GM18526 (cell line): ENCODE measurements around the gene CRTC3.

Experiments
- POLR2A ChIP-seq: IDR thresholded peaks from 3 replicates; pipeline ENCODE4 v1.6.1; 2011; ENCODE audit not compliant: insufficient read length; ENCODE audit errors: extremely low read depth

Gene CRTC3

DNA sequence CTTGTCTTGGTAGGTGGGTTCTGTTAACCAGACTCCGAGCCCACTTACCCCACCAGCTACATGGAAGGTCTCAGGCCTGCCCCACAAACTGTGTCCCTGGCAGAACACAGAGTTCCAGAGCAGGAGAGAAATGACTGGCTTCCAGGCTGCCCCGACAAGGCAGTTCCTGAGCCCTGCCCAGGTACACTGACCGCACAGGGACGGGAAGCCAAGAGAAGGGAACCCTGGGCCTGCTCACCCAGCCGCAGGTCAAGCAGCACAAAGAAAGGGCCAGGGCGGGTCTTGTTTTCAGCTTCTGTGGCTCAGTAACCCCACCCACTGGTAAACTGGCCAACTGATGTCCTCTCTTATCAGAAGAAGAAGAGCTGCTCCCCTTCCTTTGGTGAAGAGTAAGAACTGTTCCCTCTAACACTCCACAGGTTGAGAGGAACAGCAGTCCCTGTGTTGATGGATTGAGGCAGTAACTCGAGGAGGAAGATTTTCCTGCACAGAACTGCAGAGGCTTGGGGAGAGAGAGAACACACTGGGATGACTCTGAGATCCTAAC lies 68.4 kb downstream of the CRTC3 start:
- TF ChIP-seq POLR2A, result peak; percentile 41

DNA sequence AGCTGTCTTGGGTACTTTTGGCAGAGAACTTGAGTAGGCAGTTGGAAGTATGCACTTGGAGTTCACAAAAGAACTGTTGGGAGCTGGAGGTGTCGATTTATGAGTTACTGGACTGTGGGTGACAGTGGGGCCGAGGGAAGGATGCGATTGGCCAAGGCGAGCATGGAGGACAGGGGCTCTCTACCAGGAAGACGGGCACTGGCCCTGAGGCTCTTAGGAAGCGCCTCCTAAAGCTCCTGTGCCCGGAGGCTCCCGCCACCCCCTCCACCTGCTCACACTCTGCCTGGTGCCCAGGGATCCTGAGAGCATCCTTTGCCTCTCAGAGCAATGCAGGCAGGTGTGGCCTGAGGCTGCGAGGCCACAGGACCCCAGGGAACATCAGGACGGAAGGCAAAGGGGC lies 69.0 kb downstream of the CRTC3 start:
- TF ChIP-seq POLR2A, result no peak

DNA sequence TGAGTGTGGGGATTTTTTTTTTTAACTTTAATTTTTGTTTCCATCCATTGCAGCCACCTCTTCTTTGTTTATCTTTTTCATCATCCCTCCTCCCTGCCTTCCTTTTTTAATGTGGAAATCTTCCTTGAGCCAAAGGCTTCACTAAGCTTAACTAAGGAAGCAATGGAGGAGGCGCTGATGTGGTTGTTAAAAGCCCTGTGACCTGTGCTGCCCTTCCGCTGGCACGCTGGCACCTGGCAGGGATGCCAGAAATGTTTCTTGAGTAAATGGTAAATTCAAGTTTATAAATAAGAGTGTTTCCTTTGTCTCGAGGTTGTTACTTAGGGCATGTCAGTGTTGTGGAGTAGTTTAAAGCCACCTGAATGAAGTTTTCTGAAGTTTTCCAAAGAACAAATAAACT lies 69.4 kb downstream of the CRTC3 start:
- no peak for TF ChIP-seq POLR2A

DNA sequence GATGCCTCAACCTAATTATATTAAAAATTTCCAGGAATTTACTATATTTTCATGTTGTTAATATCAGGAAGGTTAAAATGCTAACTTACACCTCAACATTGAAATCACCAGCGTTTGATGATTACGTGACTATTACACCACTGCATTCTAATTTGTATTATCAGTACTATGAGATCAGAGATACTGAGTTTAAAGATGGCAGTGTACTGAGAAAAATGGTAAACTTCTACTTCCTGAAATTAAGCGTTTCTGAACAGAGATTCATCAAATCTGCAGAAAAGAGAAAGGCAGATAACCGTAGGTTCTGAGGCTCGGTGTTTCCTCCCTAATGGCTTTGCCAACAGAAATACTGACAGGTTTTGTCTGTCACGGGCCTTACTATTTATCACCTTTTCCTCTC lies 69.9 kb downstream of the CRTC3 start:
- TF ChIP-seq POLR2A, result no peak

DNA sequence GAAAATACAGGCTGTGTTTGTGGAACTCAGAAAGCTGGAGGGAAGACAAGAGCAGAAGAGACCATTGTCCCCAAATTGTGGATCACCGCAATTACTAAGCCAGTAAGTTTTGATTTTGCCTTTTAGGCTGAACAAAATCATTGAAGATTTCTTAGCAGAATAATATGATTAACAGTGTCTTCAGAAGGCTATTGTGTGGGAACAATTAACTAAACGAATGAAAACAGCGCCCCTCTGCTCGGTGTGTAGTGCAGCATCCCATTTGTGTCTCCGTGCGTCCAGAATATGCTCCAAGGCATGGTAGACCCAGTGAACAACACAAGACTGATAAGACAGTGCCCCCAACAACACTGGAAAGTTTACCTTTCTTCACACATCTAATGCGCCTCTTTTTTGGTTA lies 71.2 kb downstream of the CRTC3 start:
- TF ChIP-seq POLR2A, result no peak

DNA sequence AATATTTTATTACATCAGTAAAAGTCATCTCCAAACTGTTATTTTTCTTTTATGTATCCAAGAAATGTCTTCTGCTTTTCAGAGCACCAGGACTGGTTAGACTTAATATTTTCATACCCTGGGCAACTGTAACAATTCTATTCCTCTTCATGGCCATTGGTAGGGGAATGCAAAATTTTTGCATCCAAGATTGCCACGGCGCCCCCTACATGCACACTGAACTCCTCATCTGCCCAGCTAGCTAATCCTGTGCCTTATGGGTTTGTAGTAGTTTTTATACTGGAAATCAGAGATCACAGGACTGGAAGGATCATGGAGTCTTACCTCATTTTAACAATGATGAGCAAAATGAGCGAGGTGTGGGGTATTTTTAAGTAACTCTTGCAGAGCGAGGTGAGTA lies 74.2 kb downstream of the CRTC3 start:
- no peak for TF ChIP-seq POLR2A

DNA sequence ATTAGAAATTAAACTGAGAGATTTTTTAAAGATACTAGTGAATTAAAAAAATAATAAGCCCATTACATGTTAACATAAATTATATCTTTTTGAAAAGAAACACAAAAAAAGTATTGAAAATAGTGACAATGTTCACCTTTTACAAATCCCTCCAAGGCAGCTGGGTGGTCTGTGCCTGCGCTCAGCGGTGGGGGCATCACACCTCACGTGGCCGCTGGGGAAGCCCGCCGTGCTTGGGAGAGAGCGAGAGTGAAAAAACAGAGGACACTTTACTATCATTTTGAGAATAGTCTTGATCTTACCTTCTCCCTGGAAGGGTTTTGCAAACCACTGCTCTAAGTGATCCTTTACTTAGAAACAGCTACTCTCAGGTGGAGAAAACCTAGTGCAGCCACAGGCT lies 76.9 kb downstream of the CRTC3 start:
- no peak for TF ChIP-seq POLR2A

DNA sequence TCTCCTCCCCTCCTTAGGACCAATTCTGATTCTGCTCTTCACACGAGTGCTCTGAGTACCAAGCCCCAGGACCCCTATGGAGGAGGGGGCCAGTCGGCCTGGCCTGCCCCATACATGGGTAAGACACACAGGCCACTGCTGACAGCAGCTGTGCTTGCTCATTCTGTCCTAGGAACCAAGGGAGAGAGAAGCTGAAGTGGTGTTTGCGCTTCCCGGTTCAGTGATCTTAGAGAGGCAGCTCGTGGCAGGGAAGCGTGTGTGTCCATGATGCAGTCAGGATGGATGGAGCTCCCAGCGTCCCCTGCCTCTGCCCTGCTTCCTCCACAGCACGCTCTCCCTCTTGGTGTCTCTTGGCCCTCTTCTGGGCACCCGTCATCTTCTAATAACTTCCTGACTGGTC lies 77.6 kb downstream of the CRTC3 start:
- TF ChIP-seq POLR2A, result no peak

DNA sequence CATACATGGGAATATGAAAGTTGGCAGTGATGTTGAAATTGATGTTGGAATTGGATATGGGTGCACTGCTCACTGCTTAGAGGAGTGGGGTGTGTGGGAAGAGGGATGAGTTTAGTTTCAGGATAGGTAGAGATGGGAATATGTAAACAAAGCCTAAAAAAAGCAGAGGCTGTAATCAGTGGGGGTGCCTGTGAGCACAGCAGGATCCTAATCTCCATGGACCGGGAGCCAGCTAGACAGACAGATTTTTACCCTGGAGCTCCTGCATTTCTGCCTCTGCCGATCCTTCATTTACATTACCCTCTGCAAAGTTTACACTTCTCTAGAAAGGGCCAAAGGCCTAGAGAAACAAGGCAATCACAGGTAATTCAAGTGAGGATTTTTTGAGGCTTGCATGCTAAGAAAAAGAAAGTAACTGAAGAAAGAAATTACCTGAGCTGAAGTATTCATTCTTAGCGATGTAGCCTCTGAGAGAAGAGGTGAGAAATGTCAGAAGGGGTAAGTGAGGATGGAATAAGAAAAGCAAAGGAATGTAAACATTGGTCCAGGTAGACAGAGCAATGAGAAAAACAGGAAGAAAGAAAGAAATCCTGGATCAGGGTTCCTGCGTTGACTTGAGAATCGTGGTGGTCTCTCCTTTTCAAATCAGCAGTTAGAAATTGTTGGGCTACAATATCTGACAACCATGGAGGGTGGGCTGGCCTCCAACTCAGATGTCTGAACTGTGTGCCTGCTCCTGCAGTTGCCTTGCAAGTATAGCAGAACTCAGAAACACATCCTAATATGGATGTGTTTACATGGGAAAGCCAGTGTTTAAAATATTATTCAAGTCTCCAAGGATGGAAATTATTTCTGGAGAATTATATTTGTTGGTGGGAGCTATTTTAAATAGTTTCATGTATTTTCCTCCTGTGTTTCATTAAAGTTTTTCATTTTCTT lies 79.8 kb downstream of the CRTC3 start:
- no peak for TF ChIP-seq POLR2A

DNA sequence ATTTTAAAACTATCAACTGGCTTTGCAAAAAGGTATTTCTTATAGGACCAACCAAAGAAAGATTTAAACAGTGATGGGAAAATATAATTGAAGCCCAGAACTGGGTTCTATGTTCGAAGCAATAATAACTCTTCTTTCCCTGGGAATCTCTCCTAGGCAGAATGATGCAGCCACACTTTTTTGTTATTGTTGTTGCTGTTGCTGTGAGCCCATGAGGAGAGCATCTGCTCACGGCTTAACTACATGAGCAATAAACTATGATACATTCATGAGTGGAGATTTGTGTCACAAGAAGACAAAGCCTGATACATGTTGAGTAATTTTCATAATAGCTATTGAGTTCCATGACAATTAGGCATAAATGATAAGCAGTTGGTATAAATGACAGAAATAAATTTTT lies 80.5 kb downstream of the CRTC3 start:
- no peak for TF ChIP-seq POLR2A

DNA sequence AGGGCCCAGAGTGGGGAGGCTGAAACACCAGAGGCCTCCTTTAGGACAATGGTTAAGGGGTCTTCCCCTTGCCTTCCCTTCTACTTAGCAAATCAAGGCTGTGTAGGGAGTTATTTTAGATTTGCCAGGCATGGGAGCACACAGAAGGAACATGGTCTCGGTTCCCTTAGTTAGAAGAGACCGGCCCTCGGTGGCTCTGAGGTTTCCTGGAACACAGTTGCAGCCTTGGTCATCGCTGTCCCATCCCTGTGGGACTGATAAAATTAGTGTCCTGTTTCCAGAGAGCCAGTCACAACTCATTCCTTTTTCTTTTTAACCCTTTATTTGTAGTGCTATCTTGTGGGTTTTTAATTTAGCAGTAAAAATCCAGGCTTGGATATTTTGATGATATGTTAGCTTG lies 81.4 kb downstream of the CRTC3 start:
- TF ChIP-seq POLR2A, result no peak

DNA sequence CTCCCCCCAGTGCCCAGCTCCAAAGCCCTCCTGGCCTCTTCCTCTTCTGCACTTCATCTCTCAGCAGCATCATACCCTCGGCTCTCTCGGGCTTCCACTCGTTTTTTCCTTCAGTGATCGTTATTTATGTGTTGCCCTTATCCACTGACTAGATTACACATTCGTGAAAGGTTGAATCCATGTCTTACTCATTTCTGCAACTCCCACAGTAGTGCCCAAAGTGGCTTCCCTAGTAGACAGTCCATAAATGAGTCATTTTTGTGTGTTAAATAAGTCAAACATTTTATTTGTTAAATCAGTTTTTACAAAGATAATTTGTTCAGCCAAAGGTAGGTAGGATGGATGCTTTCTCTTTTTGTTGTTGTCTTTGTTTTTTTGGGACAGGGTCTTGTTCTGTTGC lies 87.4 kb downstream of the CRTC3 start:
- no peak for TF ChIP-seq POLR2A

DNA sequence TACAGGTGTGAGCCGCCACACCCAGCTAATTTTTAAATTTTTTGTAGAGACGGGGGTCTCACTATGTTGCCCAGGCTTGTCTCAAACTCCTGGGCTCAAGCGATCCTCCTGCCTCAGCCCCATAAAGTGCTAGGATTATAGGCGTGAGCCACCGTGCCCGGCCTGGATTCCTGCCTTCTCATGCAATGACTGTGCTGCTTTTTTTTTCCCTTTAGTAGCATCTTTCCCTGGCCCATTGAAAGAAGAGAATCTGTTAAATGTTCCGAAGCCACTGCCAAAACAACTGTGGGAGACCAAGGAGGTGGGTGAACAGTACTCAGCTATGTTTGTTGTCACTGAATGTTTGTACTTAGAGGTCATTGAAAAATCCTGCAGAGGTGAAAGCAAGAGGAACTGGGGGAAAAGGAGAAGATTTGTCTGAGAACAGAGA lies 88.0 kb downstream of the CRTC3 start:
- TF ChIP-seq POLR2A, result no peak

DNA sequence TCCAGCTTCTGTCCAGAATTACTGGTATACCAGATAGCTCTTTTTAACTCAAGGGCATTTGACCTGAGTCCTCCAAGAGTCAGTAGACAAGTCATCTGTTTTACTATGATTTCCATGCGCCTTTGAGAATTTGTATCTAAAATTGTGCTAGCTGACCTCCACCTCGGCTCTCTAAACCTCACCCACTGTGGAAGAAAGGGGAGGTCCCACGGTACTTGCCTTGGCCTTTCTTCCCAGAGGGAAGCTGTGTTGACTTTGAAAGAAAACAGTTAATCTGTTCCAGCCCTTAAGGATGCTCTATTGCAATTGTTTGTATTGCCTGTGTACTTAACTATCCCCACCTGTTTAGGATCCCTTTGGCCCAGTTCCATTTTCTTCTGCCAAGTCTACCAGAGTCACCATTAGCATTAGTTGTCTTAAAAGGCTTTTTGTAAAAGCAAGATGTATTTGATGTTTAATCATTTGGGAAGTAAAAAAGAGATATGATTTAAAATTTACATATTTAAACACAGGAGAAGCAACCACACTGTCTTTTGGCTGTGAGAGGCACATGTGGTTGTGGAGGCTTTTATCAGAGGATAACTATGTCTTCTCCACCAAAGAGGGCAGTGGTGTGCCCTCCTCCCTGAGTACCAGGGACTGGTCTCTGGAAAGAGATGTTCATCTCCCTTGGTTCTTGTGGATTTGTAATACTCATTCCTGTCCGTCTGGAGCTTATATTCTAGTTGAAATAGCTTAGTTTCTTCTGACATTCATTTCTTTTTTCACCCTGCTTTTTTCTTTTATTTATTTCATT lies 88.8 kb downstream of the CRTC3 start:
- no peak for TF ChIP-seq POLR2A

DNA sequence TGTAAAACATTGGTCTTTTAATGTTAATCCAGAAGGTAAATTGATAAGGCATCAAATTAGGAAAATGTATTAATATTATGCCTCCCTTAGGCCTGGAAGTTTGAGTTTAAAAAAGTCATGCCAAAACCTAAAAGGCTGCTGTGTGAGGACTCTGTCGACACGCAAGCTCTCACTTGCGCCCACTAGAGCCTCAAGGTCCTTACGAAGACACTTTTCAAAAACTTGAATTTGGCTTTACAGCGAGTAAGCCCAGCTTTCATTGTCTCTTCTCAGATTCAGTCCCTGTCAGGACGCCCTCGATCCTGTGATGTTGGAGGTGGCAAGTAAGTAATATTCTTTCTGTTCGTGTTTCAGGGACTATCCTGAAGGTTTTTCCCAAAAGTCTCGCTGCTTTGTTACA lies 89.7 kb downstream of the CRTC3 start:
- TF ChIP-seq POLR2A, result no peak

DNA sequence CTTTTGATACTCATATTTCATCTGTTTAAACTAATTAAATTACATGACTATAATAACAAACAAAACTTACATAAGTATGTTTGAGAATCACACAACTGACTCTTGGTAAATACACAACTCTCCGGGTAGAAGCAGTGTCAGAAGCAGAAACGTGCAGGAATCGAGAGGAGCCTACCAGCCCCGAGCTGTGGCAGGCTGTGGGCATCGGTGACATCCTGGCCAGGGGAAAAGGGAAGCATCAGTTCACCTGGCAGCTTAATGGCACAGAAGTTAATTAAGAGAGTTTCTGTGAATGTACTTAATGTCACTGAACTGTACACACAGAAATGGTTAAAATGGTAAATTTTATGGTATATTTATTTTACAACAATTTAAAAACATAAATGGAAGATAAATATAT lies 90.2 kb downstream of the CRTC3 start:
- no peak for TF ChIP-seq POLR2A
